Neural cell (in vitro differentiated cells): ENCODE measurements around the gene FOXS1.

ENCODE experiments used
- EP300 ChIP-seq: fragments of 450-650 bp; conservative IDR thresholded peaks from 2 replicates; pipeline ENCODE4 v1.6.1; 2014; ENCODE audit warnings: antibody characterized with exemption, mild to moderate bottlenecking, moderate library complexity; ENCODE audit not compliant: poor library complexity, severe bottlenecking
- POLR2AphosphoS5 ChIP-seq: IDR thresholded peaks from 2 replicates; pipeline ENCODE4 v1.6.1; 2012
- RAD21 ChIP-seq: fragments of 450-650 bp; conservative IDR thresholded peaks from 2 replicates; pipeline ENCODE4 v1.6.1; 2014; ENCODE audit warnings: antibody characterized with exemption, mild to moderate bottlenecking, moderate library complexity
- TF ChIP-seq, protein P1 (sequence below): fragments of 450-650 bp; IDR thresholded peaks from 2 replicates; pipeline ENCODE4 v1.5.1; 2014; ENCODE audit warnings: antibody characterized with exemption, mild to moderate bottlenecking, moderate library complexity; ENCODE audit not compliant: poor library complexity, severe bottlenecking
- TF ChIP-seq, protein P2 (sequence below): IDR thresholded peaks from 2 replicates; pipeline ENCODE4 v1.6.1; 2012; ENCODE audit warnings: borderline replicate concordance

DNA sequence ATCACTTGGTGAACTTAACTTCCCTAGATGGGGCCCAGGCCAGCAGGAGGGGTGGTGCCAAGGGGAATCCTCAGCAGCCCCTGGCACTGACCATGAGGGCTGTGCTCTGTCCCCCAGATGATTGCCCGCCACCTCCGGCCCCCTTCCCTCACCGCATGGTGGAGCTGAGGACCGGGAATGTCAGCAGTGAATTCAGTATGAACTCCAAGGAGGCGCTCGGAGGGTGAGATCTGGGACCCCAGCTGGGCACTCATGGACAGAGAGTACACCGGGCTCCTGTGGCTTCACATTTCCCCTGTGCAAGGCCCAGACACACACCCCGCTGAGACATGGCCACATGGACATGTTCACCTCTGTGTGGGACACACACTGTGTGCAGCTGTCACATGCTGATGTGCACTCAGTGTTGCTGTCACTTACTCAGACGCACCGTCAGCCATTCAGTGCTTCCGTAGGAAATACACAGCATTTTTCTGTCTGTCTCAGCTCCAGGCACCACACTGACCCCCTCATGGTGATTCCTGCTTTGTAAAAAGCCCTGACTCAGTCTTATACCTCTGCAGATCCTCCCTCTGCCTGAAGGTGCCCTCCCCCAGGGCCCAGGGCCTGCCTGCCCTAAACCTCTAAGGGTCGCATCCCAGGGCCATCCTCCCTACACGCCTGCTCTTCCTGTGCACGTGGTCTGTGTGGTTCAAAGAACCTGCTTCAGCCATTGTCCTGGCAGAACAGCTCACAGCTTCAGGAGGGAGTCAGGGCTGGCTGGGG lies 21.9 kb downstream of the FOXS1 start:
- TF ChIP-seq, protein P1, sequence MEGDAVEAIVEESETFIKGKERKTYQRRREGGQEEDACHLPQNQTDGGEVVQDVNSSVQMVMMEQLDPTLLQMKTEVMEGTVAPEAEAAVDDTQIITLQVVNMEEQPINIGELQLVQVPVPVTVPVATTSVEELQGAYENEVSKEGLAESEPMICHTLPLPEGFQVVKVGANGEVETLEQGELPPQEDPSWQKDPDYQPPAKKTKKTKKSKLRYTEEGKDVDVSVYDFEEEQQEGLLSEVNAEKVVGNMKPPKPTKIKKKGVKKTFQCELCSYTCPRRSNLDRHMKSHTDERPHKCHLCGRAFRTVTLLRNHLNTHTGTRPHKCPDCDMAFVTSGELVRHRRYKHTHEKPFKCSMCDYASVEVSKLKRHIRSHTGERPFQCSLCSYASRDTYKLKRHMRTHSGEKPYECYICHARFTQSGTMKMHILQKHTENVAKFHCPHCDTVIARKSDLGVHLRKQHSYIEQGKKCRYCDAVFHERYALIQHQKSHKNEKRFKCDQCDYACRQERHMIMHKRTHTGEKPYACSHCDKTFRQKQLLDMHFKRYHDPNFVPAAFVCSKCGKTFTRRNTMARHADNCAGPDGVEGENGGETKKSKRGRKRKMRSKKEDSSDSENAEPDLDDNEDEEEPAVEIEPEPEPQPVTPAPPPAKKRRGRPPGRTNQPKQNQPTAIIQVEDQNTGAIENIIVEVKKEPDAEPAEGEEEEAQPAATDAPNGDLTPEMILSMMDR, result no peak
- TF ChIP-seq EP300 (no peak), RAD21 (no peak), POLR2AphosphoS5 (no peak)
- TF ChIP-seq, protein P2, sequence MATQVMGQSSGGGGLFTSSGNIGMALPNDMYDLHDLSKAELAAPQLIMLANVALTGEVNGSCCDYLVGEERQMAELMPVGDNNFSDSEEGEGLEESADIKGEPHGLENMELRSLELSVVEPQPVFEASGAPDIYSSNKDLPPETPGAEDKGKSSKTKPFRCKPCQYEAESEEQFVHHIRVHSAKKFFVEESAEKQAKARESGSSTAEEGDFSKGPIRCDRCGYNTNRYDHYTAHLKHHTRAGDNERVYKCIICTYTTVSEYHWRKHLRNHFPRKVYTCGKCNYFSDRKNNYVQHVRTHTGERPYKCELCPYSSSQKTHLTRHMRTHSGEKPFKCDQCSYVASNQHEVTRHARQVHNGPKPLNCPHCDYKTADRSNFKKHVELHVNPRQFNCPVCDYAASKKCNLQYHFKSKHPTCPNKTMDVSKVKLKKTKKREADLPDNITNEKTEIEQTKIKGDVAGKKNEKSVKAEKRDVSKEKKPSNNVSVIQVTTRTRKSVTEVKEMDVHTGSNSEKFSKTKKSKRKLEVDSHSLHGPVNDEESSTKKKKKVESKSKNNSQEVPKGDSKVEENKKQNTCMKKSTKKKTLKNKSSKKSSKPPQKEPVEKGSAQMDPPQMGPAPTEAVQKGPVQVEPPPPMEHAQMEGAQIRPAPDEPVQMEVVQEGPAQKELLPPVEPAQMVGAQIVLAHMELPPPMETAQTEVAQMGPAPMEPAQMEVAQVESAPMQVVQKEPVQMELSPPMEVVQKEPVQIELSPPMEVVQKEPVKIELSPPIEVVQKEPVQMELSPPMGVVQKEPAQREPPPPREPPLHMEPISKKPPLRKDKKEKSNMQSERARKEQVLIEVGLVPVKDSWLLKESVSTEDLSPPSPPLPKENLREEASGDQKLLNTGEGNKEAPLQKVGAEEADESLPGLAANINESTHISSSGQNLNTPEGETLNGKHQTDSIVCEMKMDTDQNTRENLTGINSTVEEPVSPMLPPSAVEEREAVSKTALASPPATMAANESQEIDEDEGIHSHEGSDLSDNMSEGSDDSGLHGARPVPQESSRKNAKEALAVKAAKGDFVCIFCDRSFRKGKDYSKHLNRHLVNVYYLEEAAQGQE, result no peak
